Transverse colon (tissue), 4 donors: ENCODE data around the gene APOBEC3H. TPM values are rescaled to one million over a fixed set of nuclear protein-coding genes. Genes with fewer than 3 reads are reported as not detected.

Source experiments
- DNase-seq: peaks from one replicate; pipeline ENCODE4 v3.0.0-alpha.2; 2019
- H3K27ac ChIP-seq, 4 donors: fragments of 200-600 bp; sonication (generic); 2 replicates each; pipeline ENCODE4 v1.5.1; 2016 to 2018; ENCODE audit warnings: inconsistent platforms in 4 of 4
- H3K27me3 ChIP-seq: fragments of 200-600 bp; sonication (generic); 2 replicates; pipeline ENCODE4 v1.5.1; 2017; ENCODE audit warnings: inconsistent platforms
- H3K36me3 ChIP-seq, 4 donors: fragments of 200-600 bp; sonication (generic); 2 replicates each; pipeline ENCODE4 v1.5.1; 2017 to 2019; ENCODE audit warnings: inconsistent platforms in 4 of 4
- H3K4me1 ChIP-seq, 4 donors: fragments of 200-600 bp; sonication (generic); 2 replicates each; pipeline ENCODE4 v1.5.1; 2017 to 2020; ENCODE audit warnings: inconsistent platforms in 4 of 4
- H3K4me3 ChIP-seq, 4 donors: fragments of 200-600 bp; sonication (generic); 1 replicate in 1 of 4; 2 replicates in 3 of 4; pipeline versions ENCODE4 v1.5.1 to v1.6.1; 2017 to 2019; ENCODE audit warnings: inconsistent platforms in 4 of 4
- H3K9me3 ChIP-seq, 2 donors: fragments of 200-600 bp; sonication (generic); 2 replicates each; pipeline ENCODE4 v1.5.1; 2017 to 2019; ENCODE audit warnings: inconsistent platforms in 2 of 2
- CTCF ChIP-seq, 5 experiments: fragments of 200-600 bp in 3 of 5; fragments of 450-650 bp in 2 of 5; sonication (generic) in 3 of 5; IDR thresholded peaks; 1 replicate in 2 of 5; 2 replicates in 3 of 5; pipeline ENCODE4 v1.5.1; 2016 to 2017; ENCODE audit warnings: antibody characterized with exemption in 5 of 5, inconsistent platforms in 3 of 5, mild to moderate bottlenecking in 2 of 5, moderate library complexity in 1 of 5
- EP300 ChIP-seq: sonication (generic); formaldehyde crosslinking; IDR thresholded peaks from one replicate; pipeline ENCODE4 v1.6.1; 2017; ENCODE audit warnings: antibody characterized with exemption, low read depth
- POLR2A ChIP-seq: fragments of 450-650 bp; IDR thresholded peaks from one replicate; pipeline ENCODE4 v1.6.1; 2016; ENCODE audit warnings: antibody characterized with exemption, mild to moderate bottlenecking, moderate library complexity
- POLR2AphosphoS5 ChIP-seq, 3 donors: sonication (generic); formaldehyde crosslinking; IDR thresholded peaks; one replicate each; pipeline ENCODE4 v1.6.1; 2016; ENCODE audit warnings: antibody characterized with exemption in 3 of 3
- WGBS, 2 donors: methylation state at CpG; one replicate each; pipeline ENCODE4 v1.1.5; 2018; ENCODE audit warnings: low coverage in 1 of 2; 5-methylcytosine and 5-hydroxymethylcytosine counted together
- in situ Hi-C, 4 donors: fragments of 200-750 bp; cut with MboI; loops; one replicate each; pipeline versions ENCODE4 v1.15.0 to v1.15.1; 2017; ENCODE audit warnings: low sequenced_read_pairs in 3 of 4, low pct_ligation_motif_present in 1 of 4, low pct_unique_long_range_greater_than_20kb in 1 of 4
- intact Hi-C: fragments of 100-400 bp; cut with DNase I; formaldehyde crosslinking; loops from one replicate; pipeline ENCODE4 v1.15.1; 2023; ENCODE audit warnings: low total_unique reads
- total RNA-seq, 4 donors: library from RNA; depleted of rRNA; stranded (reverse); fragments of >200 nt; gene quantifications; one replicate each; pipeline ENCODE4 v1.1.0, GENCODE V29; 2016

APOBEC3H gene
- total RNA-seq, 4 donors from 2014 or later = 0.41 to 2.1 TPM; not detected in 2

DNA sequence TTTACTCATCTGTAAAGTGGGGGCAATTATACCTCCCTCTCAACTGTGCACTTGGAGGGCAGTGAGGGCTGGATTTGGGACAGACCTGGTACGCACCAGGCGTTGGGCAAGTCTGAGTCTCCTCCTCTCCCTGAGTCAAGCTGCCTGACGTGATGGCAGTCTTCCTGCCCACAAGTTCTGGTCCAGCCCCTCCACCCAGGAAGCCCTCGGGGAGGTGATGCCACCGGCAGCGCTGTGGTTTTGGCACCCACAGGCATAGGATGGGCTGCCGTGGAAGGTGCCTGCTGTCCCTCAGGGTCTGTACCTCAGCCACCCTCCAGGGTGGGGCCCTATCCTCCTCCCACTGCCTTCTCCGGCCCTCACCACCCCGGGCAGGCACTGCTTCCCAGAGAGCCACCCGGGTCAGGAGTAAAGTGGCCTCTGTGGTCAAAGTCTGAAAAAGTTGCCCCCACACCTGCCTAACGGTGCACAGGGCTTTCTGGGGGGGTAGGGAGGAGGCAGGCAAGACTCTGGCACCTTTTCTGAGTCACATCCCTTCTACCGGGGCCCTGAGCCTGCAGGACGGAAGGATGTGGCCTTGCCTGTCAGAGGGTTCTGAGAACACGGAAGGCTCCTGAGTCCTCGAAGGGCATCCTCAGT, 6.5 kb upstream of the APOBEC3H start:
- no peak for TF ChIP-seq CTCF (IDR thresholded peaks at IDR 0.05)
- TF ChIP-seq POLR2AphosphoS5 (IDR thresholded peaks at IDR 0.05) = no peak
- TF ChIP-seq POLR2A = no peak
- TF ChIP-seq EP300 = no peak
- Histone ChIP-seq H3K4me1 (peaks cover 0 to 7% (median 0%) of the 10 kb centered on the region in 4 donors), H3K27me3 (peaks cover 5% of the 10 kb centered on the region), H3K9me3 (no peaks in the 10 kb centered on the region), H3K27ac (peak overlapping the region; percentile 18 to 57 (median 30)), H3K4me3 (no peak overlapping the region), H3K36me3 (no peaks in the 10 kb centered on the region)
- intact Hi-C loops (no loop called here), in situ Hi-C loops (no loop called here)
- 70 to 90% methylated on average over 2 to 15 of the region's 15 CpGs for WGBS, 2 donors
- peak; percentile 60 for DNase-seq

- Histone ChIP-seq H3K27ac (peak overlapping the region in 2 of 4 donors; percentile 3 to 18), H3K36me3 (no peaks in the 10 kb centered on the region)
- 60 to 78% methylated on average over 1 to 22 of the region's 23 CpGs for WGBS, 2 donors
Measured at GRCh38 chr22:39091126-39092081, 5.6 kb upstream of the APOBEC3H start.

DNA sequence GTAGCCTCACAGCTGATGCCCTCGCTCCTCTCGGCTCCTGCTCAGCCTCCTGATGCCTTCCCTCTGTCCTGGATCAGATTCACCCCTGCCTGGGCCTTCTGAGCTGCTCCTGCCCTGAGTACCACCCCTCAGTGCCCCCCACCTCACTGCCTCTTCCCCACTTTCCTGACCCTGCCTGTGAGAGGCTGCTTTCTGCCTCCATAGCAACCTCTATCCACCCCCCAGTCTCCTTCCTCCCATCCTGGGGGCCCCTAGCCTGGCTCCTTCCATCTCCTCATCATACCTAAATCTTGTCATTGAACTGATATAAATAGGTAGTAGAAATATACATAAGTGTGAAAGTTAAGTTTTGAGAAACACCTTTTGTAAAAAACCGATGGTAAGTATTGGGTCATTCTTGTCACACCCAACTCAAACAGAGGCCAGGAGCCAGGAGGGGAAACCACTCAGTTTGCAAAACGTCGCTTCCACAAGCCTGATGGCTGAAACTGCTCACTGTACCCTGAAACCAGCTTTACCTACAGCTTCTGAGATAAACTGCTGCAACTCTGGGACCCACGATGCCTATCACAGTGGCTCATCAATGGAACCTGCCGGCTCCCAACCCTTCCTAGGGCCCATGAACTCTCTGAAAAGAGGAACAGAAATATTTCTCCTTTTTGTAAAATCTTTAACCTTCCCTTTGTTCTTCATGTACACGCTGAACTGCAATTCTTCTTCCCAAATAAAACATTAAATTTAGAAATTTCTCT, 4.8 kb upstream of the APOBEC3H start:
- Histone ChIP-seq H3K36me3 (no peaks in the 10 kb centered on the region), H3K27ac (no peak overlapping the region), H3K9me3 (no peaks in the 10 kb centered on the region), H3K4me3 (no peak overlapping the region), H3K27me3 (peaks cover 5% of the 10 kb centered on the region), H3K4me1 (peaks cover 0 to 16% (median under 1%) of the 10 kb centered on the region in 4 donors)
- intact Hi-C loops (no loop called here), in situ Hi-C loops (no loop called here)
- TF ChIP-seq POLR2A = no peak
- no peak for DNase-seq
- WGBS, 2 donors = 51 to 69% methylated on average over 6 to 8 of the region's 8 CpGs

More at GRCh38 chr22:39091126-39092081, 5.6 kb upstream of the APOBEC3H start:
- Histone ChIP-seq H3K9me3 (no peaks in the 10 kb centered on the region), H3K4me1 (peaks cover 0 to 7% (median 0%) of the 10 kb centered on the region in 4 donors), H3K4me3 (no peak overlapping the region), H3K27me3 (peaks cover 5% of the 10 kb centered on the region)
- intact Hi-C loops (no loop called here), in situ Hi-C loops (no loop called here)
- DNase-seq = no peak
- TF ChIP-seq CTCF (IDR thresholded peaks at IDR 0.05) (no peak), POLR2A (no peak), EP300 (no peak), POLR2AphosphoS5 (IDR thresholded peaks at IDR 0.05) (no peak)

- H3K27me3 ChIP-seq = peaks cover 5% of the 10 kb centered on the region
- H3K4me1 ChIP-seq = peaks cover 0 to 20% (median 4%) of the 10 kb centered on the region in 4 donors
- no peaks in the 10 kb centered on the region for H3K36me3 ChIP-seq
- intact Hi-C loops = no loop called here
- WGBS, 2 donors = 33 to 84% methylated on average over 3 to 14 of the region's 14 CpGs
- in situ Hi-C loops = no loop called here
- H3K27ac ChIP-seq = no peak overlapping the region
- no peaks in the 10 kb centered on the region for H3K9me3 ChIP-seq
- TF ChIP-seq POLR2AphosphoS5 (IDR thresholded peaks at IDR 0.05) (no peak), CTCF (IDR thresholded peaks at IDR 0.05) (no peak), EP300 (no peak), POLR2A (no peak)
- no peak for DNase-seq
- no peak overlapping the region for H3K4me3 ChIP-seq
Measured at GRCh38 chr22:39094717-39095389, 2.2 kb upstream of the APOBEC3H start.
